ENCODE data around the gene DSCAML1.
"Not testable (repeated sequence)": the region's sequence is repeated elsewhere in the genome, so short reads cannot be mapped to it uniquely, and the experiment has no call there.

DSCAML1 gene

GRCh38 chr11:117817368-117818040 lies 20.5 kb upstream of the DSCAML1 start:
- peak; percentile 73 for DNase-seq

GRCh38 chr11:117816846-117817367 lies 19.9 kb upstream of the DSCAML1 start:
- DNase-seq = no peak

- no peak for DNase-seq
Observed at GRCh38 chr11:117816151-117816741, 19.2 kb upstream of the DSCAML1 start.

GRCh38 chr11:117815262-117815803 lies 18.3 kb upstream of the DSCAML1 start:
- DNase-seq = no peak

- peak; percentile 86 for DNase-seq
Observed at GRCh38 chr11:117814766-117815261, 17.8 kb upstream of the DSCAML1 start.

- no peak for DNase-seq
Observed at GRCh38 chr11:117814204-117814765, 17.3 kb upstream of the DSCAML1 start.

- not testable (repeated sequence) for DNase-seq
Observed at GRCh38 chr11:117810056-117810451, 13.0 kb upstream of the DSCAML1 start.

- DNase-seq = peak; percentile 75
Observed at GRCh38 chr11:117809236-117810055, 12.4 kb upstream of the DSCAML1 start.

GRCh38 chr11:117808784-117809183 lies 11.8 kb upstream of the DSCAML1 start:
- DNase-seq = no peak

GRCh38 chr11:117807482-117808327 lies 10.7 kb upstream of the DSCAML1 start:
- peak; percentile 57 for DNase-seq

- no peak for DNase-seq
Observed at GRCh38 chr11:117806846-117807245, 9.8 kb upstream of the DSCAML1 start.

- no peak for DNase-seq
Observed at GRCh38 chr11:117805045-117805444, 8.0 kb upstream of the DSCAML1 start.

- DNase-seq = no peak
Observed at GRCh38 chr11:117803896-117804295, 6.9 kb upstream of the DSCAML1 start.

GRCh38 chr11:117799634-117800033 lies 2.6 kb upstream of the DSCAML1 start:
- no peak for DNase-seq

GRCh38 chr11:117796456-117796871 lies 552 bp downstream of the DSCAML1 start:
- DNase-seq = no peak

- no peak for DNase-seq
Observed at GRCh38 chr11:117795638-117796455, 1.2 kb downstream of the DSCAML1 start.

- no peak for DNase-seq
Observed at GRCh38 chr11:117794772-117795629, 2.0 kb downstream of the DSCAML1 start.

GRCh38 chr11:117794135-117794534 lies 2.9 kb downstream of the DSCAML1 start:
- DNase-seq = no peak

- no peak for DNase-seq
Observed at GRCh38 chr11:117793583-117793982, 3.4 kb downstream of the DSCAML1 start.

- DNase-seq = no peak
Observed at GRCh38 chr11:117792992-117793391, 4.0 kb downstream of the DSCAML1 start.
